GM23338 (cell line): ENCODE results near the gene TNNI3K. TPM values are rescaled to one million over a fixed set of nuclear protein-coding genes. Genes with fewer than 3 reads are reported as not detected.

ENCODE experiments used
- ATAC-seq: fragments of 200-7000 bp; cut with Tn5 transposase; 3 replicates; pipeline ENCODE4 v1.9.1; 2020
- DNase-seq: peaks from one replicate; pipeline ENCODE4 v3.0.0-alpha.2; 2015; ENCODE audit warnings: low spot score
- H2AFZ ChIP-seq: fragments of 200-600 bp; sonication (generic); 2 replicates; pipeline ENCODE4 v1.8.0; 2016; ENCODE audit warnings: antibody characterized with exemption, mild to moderate bottlenecking, moderate library complexity
- H3F3A ChIP-seq: fragments of 200-600 bp; sonication (generic); replicated peaks from 2 replicates; pipeline ENCODE4 v1.8.0; 2017; ENCODE audit warnings: antibody characterized with exemption, mixed run types, low read depth
- H3K27ac ChIP-seq: fragments of 200-600 bp; sonication (generic); 2 replicates; pipeline ENCODE4 v1.6.1; 2016; ENCODE audit warnings: low read depth
- H3K27me3 ChIP-seq: fragments of 200-600 bp; sonication (generic); 2 replicates; pipeline ENCODE4 v1.8.0; 2016; ENCODE audit warnings: mild to moderate bottlenecking, mixed run types, moderate library complexity; ENCODE audit not compliant: insufficient read depth
- H3K36me3 ChIP-seq: fragments of 200-600 bp; sonication (generic); 2 replicates; pipeline ENCODE4 v1.8.0; 2016; ENCODE audit warnings: mild to moderate bottlenecking; ENCODE audit not compliant: insufficient read depth
- H3K4me1 ChIP-seq: fragments of 200-600 bp; sonication (generic); 2 replicates; pipeline ENCODE4 v1.8.0; 2016; ENCODE audit warnings: mild to moderate bottlenecking, moderate library complexity; ENCODE audit not compliant: insufficient read depth
- H3K4me2 ChIP-seq: fragments of 200-600 bp; sonication (generic); 2 replicates; pipeline ENCODE4 v1.7.1; 2017; ENCODE audit warnings: mixed run types
- H3K4me3 ChIP-seq: fragments of 200-600 bp; sonication (generic); 2 replicates; pipeline ENCODE4 v1.6.1; 2016; ENCODE audit warnings: mixed run types
- H3K79me2 ChIP-seq: fragments of 200-600 bp; sonication (generic); replicated peaks from 2 replicates; pipeline ENCODE4 v1.8.0; 2017; ENCODE audit warnings: mild to moderate bottlenecking; ENCODE audit not compliant: insufficient read depth
- H3K9me2 ChIP-seq: fragments of 200-600 bp; sonication (generic); 2 replicates; pipeline ENCODE4 v1.8.0; 2017; ENCODE audit not compliant: insufficient read depth
- H4K20me1 ChIP-seq: fragments of 200-600 bp; sonication (generic); replicated peaks from 2 replicates; pipeline ENCODE4 v1.8.0; 2017; ENCODE audit warnings: mild to moderate bottlenecking; ENCODE audit not compliant: insufficient read depth
- H3K27ac Mint-ChIP-seq: 2 replicates; pipeline ENCODE4 v1.8.0; 2020; ENCODE audit warnings: inconsistent platforms, mild to moderate bottlenecking, moderate library complexity, mixed read lengths
- H3K27me3 Mint-ChIP-seq: 3 replicates; pipeline ENCODE4 v1.8.0; 2022; ENCODE audit warnings: low read depth, mild to moderate bottlenecking, moderate library complexity, mixed read lengths, inconsistent platforms; ENCODE audit not compliant: insufficient read depth, poor library complexity
- H3K36me3 Mint-ChIP-seq: 3 replicates; pipeline ENCODE4 v1.8.0; 2021; ENCODE audit warnings: low read depth, mild to moderate bottlenecking, inconsistent platforms, moderate library complexity, mixed read lengths
- H3K4me1 Mint-ChIP-seq: 3 replicates; pipeline ENCODE4 v1.8.0; 2020; ENCODE audit warnings: mild to moderate bottlenecking, inconsistent platforms, mixed read lengths
- H3K4me3 Mint-ChIP-seq: 3 replicates; pipeline ENCODE4 v1.8.0; 2021; ENCODE audit warnings: moderate library complexity, mild to moderate bottlenecking, inconsistent platforms, mixed read lengths
- H3K9me3 Mint-ChIP-seq: 3 replicates; pipeline ENCODE4 v1.8.0; 2020; ENCODE audit warnings: moderate library complexity, mild to moderate bottlenecking, inconsistent platforms, mixed read lengths
- CREB1 ChIP-seq: fragments of 250-450 bp; sonication (Bioruptor Pico); IDR thresholded peaks from 2 replicates; pipeline ENCODE4 v1.5.0; 2020; ENCODE audit warnings: low read depth, mild to moderate bottlenecking, moderate library complexity
- CTCF ChIP-seq, 2 experiments: fragments of 200-600 bp in 1 of 2; sonication (generic) in 1 of 2; conservative IDR thresholded peaks; 2 replicates each; pipeline versions ENCODE4 v1.5.1 to v1.6.1; 2016 to 2017; ENCODE audit warnings: antibody characterized with exemption in 2 of 2, low read depth in 2 of 2, mild to moderate bottlenecking in 2 of 2, moderate library complexity in 1 of 2
- JUNB ChIP-seq: IDR thresholded peaks from one replicate; pipeline ENCODE4 v1.6.1; 2016; ENCODE audit warnings: antibody characterized with exemption; ENCODE audit not compliant: unreplicated experiment
- POLR2AphosphoS5 ChIP-seq: IDR thresholded peaks from 2 replicates; pipeline ENCODE4 v1.6.1; 2016; ENCODE audit warnings: antibody characterized with exemption, low read depth
- STAT1 ChIP-seq: IDR thresholded peaks from one replicate; pipeline ENCODE4 v1.6.1; 2016; ENCODE audit warnings: antibody characterized with exemption; ENCODE audit not compliant: unreplicated experiment
- ZNF114 ChIP-seq: fragments of 250-450 bp; sonication (Bioruptor Pico); IDR thresholded peaks from 2 replicates; pipeline ENCODE4 v1.5.0; 2020; ENCODE audit warnings: mild to moderate bottlenecking, moderate library complexity
- ZNF331 ChIP-seq: fragments of 250-450 bp; sonication (Bioruptor Pico); IDR thresholded peaks from 2 replicates; pipeline ENCODE4 v1.5.0; 2020; ENCODE audit warnings: low read depth, mild to moderate bottlenecking, moderate library complexity
- polyA plus RNA-seq: library from polyadenylated mRNA; unstranded; fragments of >200 nt; fragmentation: Nextera tagmentation; extraction: Ambion mirVana; gene quantifications from 2 replicates; pipeline ENCODE4 v1.2.1, GENCODE V29; 2016
- total RNA-seq: library from RNA; depleted of rRNA; stranded (reverse); fragments of >200 nt; shearing (Covaris generic); gene quantifications from 2 replicates; pipeline ENCODE4 v1.2.3, GENCODE V29; 2014
- TF ChIP-seq, protein P1 (sequence below): IDR thresholded peaks from 2 replicates; pipeline ENCODE4 v1.6.1; 2016; ENCODE audit warnings: antibody characterized with exemption

TNNI3K gene
- total and polyA plus RNA-seq, 2 experiments from 2014 or later, result not detected

DNA sequence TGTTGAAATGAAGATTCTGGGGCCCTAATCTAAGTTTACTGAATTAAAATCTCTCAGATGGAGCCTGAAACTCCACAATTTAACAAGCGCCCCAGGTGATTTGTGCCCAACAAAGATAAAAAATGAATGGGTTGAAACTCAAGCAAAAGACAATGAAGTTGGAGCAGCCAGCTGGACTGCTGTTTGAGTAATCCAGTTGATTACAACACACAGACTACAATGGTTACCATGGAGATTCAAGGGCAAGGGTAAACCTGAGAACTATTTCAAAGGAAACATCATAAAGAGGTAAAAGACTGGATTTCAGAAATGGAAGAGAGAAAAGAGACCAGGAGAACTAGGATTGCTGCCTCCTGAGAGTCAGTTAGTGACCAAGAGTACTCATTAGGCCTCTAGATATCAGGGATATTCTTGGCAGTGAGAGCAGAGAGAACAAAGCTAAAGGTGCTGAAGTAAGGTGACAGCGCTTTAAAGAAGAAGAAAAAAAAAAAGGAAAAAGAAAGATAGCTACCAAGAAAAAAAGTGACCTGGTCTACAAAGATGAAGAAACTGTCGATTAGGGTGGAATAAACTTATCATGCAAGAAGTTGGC is 232.7 kb downstream of the TNNI3K start (continued):
- no peak for TF ChIP-seq ZNF114 (CRISPR knock-in tag)
- TF ChIP-seq STAT1, result no peak

DNA sequence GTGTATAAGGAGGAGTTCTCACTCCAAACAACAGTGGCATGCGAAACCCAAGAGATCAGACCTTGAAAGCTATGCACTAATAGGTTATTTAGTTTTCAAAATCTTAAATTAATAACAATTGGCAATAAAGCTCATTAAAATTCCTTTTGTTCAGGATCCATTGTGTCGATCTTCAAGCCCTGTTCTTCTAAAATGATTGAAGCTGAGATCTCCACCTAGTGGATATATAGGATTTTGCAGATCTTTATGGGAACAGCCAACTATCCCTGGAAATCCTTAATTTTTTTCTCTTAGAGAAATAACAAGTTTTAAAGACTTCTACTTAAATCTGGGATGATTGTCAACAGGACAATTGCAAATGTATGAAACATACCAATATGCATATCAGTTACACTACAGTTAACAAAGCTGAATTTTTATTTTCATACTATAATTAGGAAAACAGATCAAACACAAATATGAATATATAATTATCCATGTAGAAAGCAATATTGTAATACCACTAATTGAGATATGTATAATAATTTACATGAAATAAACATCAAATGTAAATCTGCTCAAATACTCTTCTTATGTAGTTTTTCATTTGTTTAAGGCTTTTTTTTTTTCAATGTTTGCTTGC is 233.9 kb downstream of the TNNI3K start:
- DNase-seq (peak; percentile 77), ATAC-seq (peak; percentile 26; the same call in 1 of the 3 replicates)
- H3K4me3 Mint-ChIP-seq, result no peak overlapping the region
- Histone ChIP-seq H3K4me2 (no peak overlapping the region), H3K4me3 (no peak overlapping the region), H4K20me1 (no peaks in the 10 kb centered on the region), H2AFZ (no peak overlapping the region), H3K36me3 (no peaks in the 10 kb centered on the region), H3F3A (no peaks in the 10 kb centered on the region), H3K27me3 (no peaks in the 10 kb centered on the region), H3K9me2 (no peaks in the 10 kb centered on the region), H3K4me1 (peaks cover 7% of the 10 kb centered on the region), H3K79me2 (no peaks in the 10 kb centered on the region), H3K27ac (no peak overlapping the region)
- no peak overlapping the region for H3K27ac Mint-ChIP-seq
- H3K36me3 Mint-ChIP-seq, result peaks cover 4% of the 10 kb centered on the region; the same call in 2 of the 3 replicates
- H3K4me1 Mint-ChIP-seq, result peaks cover 22% of the 10 kb centered on the region; the same call in 2 of the 3 replicates
- peaks cover 2% of the 10 kb centered on the region for H3K27me3 Mint-ChIP-seq
- TF ChIP-seq STAT1, result no peak
- no peak for TF ChIP-seq ZNF114 (CRISPR knock-in tag)
- TF ChIP-seq CTCF (conservative IDR thresholded peaks at IDR 0.05; ENCODE audit: low read depth in 2 of 2), result peak; percentile 65 to 76
- TF ChIP-seq CREB1, result no peak
- TF ChIP-seq POLR2AphosphoS5, result no peak
- H3K9me3 Mint-ChIP-seq, result peaks cover 15% of the 10 kb centered on the region

- H3K9me2 ChIP-seq, result no peaks in the 10 kb centered on the region
- no peaks in the 10 kb centered on the region for H3F3A ChIP-seq
- H4K20me1 ChIP-seq, result no peaks in the 10 kb centered on the region
- H3K4me1 ChIP-seq, result peaks cover 7% of the 10 kb centered on the region
- no peaks in the 10 kb centered on the region for H3K27me3 ChIP-seq
- H3K36me3 ChIP-seq, result no peaks in the 10 kb centered on the region
- H3K4me3 ChIP-seq, result no peak overlapping the region
- Mint-ChIP-seq H3K27me3 (peaks cover 2% of the 10 kb centered on the region), H3K4me3 (no peak overlapping the region), H3K4me1 (peaks cover 22% of the 10 kb centered on the region; the same call in 2 of the 3 replicates), H3K27ac (no peak overlapping the region), H3K9me3 (peaks cover 6% of the 10 kb centered on the region; the same call in 2 of the 3 replicates), H3K36me3 (no peaks in the 10 kb centered on the region; the same call in 2 of the 3 replicates)
- no peak overlapping the region for H3K4me2 ChIP-seq
- H3K79me2 ChIP-seq, result no peaks in the 10 kb centered on the region
- H2AFZ ChIP-seq, result no peak overlapping the region
- no peak for DNase-seq
- no peak overlapping the region for H3K27ac ChIP-seq
- ATAC-seq, result no peak
- TF ChIP-seq ZNF331 (no peak), JUNB (no peak), POLR2AphosphoS5 (no peak), ZNF114 (CRISPR knock-in tag) (no peak), CTCF (conservative IDR thresholded peaks at IDR 0.05; ENCODE audit: low read depth in 2 of 2) (no peak)
- TF ChIP-seq, protein P1, sequence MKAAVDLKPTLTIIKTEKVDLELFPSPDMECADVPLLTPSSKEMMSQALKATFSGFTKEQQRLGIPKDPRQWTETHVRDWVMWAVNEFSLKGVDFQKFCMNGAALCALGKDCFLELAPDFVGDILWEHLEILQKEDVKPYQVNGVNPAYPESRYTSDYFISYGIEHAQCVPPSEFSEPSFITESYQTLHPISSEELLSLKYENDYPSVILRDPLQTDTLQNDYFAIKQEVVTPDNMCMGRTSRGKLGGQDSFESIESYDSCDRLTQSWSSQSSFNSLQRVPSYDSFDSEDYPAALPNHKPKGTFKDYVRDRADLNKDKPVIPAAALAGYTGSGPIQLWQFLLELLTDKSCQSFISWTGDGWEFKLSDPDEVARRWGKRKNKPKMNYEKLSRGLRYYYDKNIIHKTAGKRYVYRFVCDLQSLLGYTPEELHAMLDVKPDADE, result no peak
These were observed 235.1 kb downstream of the TNNI3K start for GRCh38 chr1:74470251-74470650.
